ENCODE measurements around the gene RBM4. TPM values are rescaled to one million over a fixed set of nuclear protein-coding genes. Genes with fewer than 3 reads are reported as not detected.
A peak's percentile ranks its signal among the peaks of the same experiment; 100 is the strongest.

RBM4 gene
- total and polyA plus RNA-seq, 2 of the 13 experiments (the other 11 are each of a cell fraction or from before 2014, with no cell fraction given): 126 to 136 TPM

DNA sequence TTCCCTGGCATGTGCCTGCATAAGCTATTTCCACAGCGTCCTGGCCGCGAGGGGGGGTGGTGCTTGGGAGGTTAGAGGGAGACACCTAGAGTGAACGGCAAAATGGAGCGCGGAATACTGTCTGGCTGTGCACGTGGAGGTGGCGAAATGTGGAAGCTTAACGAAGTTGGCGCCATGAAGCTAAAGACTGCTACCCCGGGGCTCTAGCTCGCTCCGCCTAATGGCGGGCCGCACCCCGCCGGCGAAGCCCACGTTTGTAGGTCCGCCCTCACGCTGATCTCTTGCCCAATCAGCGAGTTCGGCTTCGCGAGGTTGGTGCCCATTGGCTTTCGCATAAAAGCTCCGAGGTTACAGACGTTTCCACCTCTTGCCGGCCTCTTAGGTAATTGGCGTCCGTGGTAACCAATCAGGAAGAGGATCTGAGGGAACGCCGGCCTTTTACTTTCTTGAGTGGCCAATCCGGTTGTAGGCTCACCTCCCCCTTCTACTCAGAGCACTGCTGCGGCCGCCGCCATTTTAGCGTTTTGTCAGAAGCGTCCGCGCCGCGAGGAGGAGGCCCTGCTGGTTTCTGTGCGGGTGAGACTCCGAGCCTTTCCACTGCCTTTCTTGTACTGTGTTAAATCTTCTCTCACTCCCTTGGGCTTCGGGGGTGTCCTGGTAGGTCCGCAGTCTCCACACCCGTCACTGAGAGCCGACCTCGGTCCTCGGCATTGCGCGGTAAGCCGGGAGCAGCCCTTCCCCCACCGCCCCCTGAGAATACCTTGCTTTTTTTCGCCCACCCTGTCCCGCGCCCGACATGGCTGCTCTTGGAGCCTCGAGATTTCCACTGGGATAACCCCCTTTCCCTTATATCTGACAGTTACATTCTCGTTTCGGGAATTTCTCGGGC lies at the start of gene RBM4 (continued):
- TF ChIP-seq, protein P1, sequence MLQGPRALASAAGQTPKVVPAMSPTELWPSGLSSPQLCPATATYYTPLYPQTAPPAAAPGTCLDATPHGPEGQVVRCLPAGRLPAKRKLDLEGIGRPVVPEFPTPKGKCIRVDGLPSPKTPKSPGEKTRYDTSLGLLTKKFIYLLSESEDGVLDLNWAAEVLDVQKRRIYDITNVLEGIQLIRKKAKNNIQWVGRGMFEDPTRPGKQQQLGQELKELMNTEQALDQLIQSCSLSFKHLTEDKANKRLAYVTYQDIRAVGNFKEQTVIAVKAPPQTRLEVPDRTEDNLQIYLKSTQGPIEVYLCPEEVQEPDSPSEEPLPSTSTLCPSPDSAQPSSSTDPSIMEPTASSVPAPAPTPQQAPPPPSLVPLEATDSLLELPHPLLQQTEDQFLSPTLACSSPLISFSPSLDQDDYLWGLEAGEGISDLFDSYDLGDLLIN (CRISPR knock-in tag; IDR thresholded peaks at IDR 0.05; ENCODE audit: borderline replicate concordance): no peak
- TF ChIP-seq CHD2 (IDR thresholded peaks at IDR 0.05; ENCODE audit: low read depth, low read length) (no peak; the same call in 1 of the 2 replicates), GATA4 (IDR thresholded peaks at IDR 0.05; ENCODE audit: borderline replicate concordance, low read depth) (peak; percentile 50; the same call in 1 of the 2 replicates), ARNT2 (CRISPR knock-in tag; IDR thresholded peaks at IDR 0.05; ENCODE audit: low read depth) (peak; percentile 51; the same call in 1 of the 2 replicates), CEBPB (IDR thresholded peaks at IDR 0.05; ENCODE audit: borderline replicate concordance, low read depth, low read length) (peak; percentile 90), NAIF1 (CRISPR knock-in tag; IDR thresholded peaks at IDR 0.05; ENCODE audit: borderline replicate concordance) (no peak), FUBP1 (CRISPR knock-in tag; IDR thresholded peaks at IDR 0.05; ENCODE audit: borderline replicate concordance) (no peak), CREBL2 (CRISPR knock-in tag; IDR thresholded peaks at IDR 0.05; ENCODE audit: borderline replicate concordance) (no peak), NR2C2 (CRISPR knock-in tag; IDR thresholded peaks at IDR 0.05; ENCODE audit: borderline replicate concordance) (no peak; the same call in 1 of the 2 replicates), ZNF737 (CRISPR knock-in tag; IDR thresholded peaks at IDR 0.05; ENCODE audit: borderline replicate concordance) (no peak), RNF219 (CRISPR knock-in tag; IDR thresholded peaks at IDR 0.05) (0 out of 2 replicates have a peak, but pooled peaks have one; percentile 25), MIXL1 (CRISPR knock-in tag; IDR thresholded peaks at IDR 0.05) (no peak; the same call in 1 of the 2 replicates), ZNF274 (CRISPR knock-in tag; IDR thresholded peaks at IDR 0.05) (no peak), DDIT3 (CRISPR knock-in tag; IDR thresholded peaks at IDR 0.05) (no peak), NCOA5 (CRISPR knock-in tag; IDR thresholded peaks at IDR 0.05) (no peak), ZNF383 (CRISPR knock-in tag; IDR thresholded peaks at IDR 0.05; ENCODE audit: borderline replicate concordance) (no peak), ZNF775 (CRISPR knock-in tag; IDR thresholded peaks at IDR 0.05; ENCODE audit: borderline replicate concordance) (no peak), FOXJ3 (CRISPR knock-in tag; IDR thresholded peaks at IDR 0.05; ENCODE audit: borderline replicate concordance) (no peak; the same call in 1 of the 2 replicates)
- TF ChIP-seq, protein P2, sequence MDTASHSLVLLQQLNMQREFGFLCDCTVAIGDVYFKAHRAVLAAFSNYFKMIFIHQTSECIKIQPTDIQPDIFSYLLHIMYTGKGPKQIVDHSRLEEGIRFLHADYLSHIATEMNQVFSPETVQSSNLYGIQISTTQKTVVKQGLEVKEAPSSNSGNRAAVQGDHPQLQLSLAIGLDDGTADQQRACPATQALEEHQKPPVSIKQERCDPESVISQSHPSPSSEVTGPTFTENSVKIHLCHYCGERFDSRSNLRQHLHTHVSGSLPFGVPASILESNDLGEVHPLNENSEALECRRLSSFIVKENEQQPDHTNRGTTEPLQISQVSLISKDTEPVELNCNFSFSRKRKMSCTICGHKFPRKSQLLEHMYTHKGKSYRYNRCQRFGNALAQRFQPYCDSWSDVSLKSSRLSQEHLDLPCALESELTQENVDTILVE (CRISPR knock-in tag; IDR thresholded peaks at IDR 0.05): no peak; the same call in 1 of the 2 replicates
- TF ChIP-seq, protein P3, sequence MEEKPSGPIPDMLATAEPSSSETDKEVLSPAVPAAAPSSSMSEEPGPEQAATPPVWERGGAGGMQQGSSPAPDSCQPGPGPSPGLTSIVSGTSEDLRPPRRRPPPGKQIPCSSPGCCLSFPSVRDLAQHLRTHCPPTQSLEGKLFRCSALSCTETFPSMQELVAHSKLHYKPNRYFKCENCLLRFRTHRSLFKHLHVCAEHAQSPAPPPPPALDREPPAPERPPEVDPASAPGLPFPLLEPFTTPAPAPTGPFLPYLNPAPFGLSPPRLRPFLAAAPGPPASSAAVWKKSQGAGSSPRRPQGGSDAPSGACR (CRISPR knock-in tag; IDR thresholded peaks at IDR 0.05): peak; percentile 40; the same call in 1 of the 2 replicates

Measured in HepG2 (cell line).